HG03432 (cell line): Measurements from ENCODE around the gene PAK5.
A peak's percentile ranks its signal among the peaks of the same experiment; 100 is the strongest.
"Not testable (repeated sequence)": the region's sequence is repeated elsewhere in the genome, so short reads cannot be mapped to it uniquely, and the experiment has no call there.

ENCODE experiments used
- ATAC-seq: cut with Tn5 transposase; IDR thresholded peaks from one replicate; pipeline ENCODE4 v1.9.1; 2021; ENCODE audit warnings: mild to moderate bottlenecking, moderate library complexity; ENCODE audit not compliant: unreplicated experiment

The PAK5 gene

GRCh38 chr20:9686455-9686854, 152.4 kb downstream of the PAK5 start:
- no peak for ATAC-seq

DNA sequence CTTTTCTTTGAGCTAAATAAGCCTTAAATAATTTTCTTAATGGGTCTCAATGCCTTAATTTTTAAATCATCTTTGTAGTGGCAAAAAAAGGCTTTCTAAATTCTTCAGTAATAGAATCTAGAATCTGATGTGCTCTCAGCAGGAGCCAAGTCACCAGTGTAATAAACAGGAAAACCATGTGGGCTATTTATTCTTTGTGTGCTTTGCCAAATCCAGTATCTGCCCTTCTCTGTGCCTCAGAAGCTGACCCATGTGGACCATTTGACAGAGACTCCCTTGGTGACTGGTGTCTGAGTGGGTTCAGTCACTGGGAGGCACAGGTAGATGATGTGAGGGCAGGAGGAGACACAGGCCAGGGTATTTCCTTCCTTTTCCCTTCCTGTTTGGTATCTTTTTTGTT, 152.9 kb downstream of the PAK5 start:
- no peak for ATAC-seq

GRCh38 chr20:9685011-9685410, 153.9 kb downstream of the PAK5 start:
- no peak for ATAC-seq

GRCh38 chr20:9677100-9677623, 161.7 kb downstream of the PAK5 start:
- no peak for ATAC-seq

DNA sequence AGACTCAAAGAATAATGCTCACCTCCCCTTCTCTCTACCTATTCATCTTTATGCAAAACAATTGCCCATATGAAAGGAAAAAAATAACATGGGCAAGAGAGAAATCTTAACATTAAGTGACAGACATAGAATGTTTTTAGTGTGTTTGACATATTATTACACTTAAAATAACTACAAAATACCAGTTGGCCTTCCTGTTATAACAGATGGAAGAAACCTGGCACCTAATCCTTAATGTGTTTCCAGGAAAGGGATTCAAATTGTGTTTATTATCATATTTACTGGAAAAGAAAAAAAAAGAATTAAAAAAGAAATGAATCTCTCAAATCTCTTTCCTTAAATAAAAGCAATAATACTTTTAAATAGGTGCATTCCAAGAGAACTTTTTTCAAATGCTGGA, 165.9 kb downstream of the PAK5 start:
- ATAC-seq: no peak

DNA sequence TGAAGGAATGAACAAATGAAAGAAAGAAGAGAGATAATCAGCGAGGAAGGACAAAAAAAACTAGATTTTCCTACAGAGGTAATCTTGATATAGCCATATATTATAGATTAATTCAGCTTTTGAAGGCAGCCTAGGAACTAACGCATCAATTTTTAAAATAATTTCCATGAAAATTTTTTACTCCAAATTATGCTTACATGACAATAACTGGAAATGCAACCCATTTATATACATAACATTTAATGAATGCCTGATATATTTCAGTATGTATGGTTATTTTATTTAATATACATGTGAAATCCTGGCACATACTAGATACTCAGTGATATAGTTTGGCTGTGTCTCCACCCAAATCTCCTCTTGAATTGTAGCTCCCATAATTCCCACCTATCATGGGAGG, 166.8 kb downstream of the PAK5 start:
- ATAC-seq: no peak

GRCh38 chr20:9668381-9668780, 170.5 kb downstream of the PAK5 start:
- ATAC-seq: no peak

DNA sequence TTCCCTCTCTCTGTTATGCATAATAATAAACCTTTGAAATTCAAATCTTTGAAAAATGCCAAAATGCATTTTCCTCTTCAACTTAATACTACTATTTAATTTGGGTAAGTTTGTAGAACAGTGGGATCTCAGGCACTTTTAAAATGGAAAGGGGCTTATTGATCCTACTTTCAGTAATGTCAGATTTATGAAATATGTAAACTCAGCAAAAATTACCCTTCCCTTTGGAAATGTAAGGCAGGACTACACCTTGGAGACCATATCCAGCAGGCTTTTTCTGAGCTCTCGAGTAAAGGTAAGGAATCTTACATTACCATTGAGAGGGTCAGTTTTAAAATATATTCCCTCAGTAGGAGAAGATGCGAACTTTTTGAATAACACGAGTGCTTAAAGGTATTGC, 175.5 kb downstream of the PAK5 start:
- no peak for ATAC-seq

DNA sequence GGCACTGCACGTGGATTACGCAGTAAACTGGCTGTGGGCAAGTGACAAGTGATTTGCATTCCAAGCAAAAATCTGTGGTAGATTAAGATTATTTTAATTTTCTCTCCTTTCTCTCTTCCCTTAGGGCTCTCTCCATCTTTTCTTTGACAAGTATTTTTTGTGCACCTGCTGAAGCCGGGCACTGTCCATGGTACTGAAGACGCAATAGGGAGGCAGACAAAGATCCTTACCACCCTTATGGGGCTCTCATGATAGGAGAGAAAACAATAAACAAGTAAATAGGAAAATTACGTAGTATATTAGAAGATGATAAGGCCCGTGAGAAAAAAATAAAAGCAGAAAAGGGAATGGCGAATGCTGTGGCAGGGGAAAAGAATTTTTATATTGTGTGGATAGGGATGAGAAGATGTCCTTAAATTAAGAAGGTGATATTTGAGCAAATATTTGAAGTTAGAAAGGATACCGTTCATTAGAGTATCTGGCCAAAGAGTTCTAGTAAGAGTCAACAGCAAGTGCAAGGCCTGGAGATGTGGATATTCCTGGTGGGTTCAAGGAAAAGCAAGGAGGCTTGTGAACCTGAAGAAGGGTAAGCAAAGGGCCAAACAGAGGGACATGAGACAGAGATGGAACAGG, 178.5 kb downstream of the PAK5 start:
- no peak for ATAC-seq

DNA sequence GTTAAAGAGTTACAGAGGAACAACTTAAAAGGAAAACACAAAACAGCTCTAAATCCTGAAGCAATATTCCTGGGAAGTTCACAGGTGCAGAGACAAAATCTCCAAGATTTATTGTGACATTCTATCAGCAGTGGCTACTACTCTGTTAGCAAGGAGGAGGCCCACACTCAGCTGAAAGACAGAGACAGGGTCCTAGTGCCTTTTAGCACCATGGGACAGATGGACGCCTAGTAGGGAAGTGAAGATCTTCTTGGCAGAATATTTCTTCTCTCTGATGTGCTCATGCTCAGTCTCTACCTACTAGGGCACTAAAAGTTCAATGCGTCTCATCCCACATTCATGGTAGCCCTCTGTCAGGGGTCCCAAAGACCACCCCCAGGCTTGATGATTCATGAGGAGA, 191.1 kb downstream of the PAK5 start:
- no peak for ATAC-seq

- ATAC-seq: no peak
These were observed 192.5 kb downstream of the PAK5 start for GRCh38 chr20:9646375-9646774.

- ATAC-seq: no peak
These were observed 196.0 kb downstream of the PAK5 start for GRCh38 chr20:9642882-9643281.

DNA sequence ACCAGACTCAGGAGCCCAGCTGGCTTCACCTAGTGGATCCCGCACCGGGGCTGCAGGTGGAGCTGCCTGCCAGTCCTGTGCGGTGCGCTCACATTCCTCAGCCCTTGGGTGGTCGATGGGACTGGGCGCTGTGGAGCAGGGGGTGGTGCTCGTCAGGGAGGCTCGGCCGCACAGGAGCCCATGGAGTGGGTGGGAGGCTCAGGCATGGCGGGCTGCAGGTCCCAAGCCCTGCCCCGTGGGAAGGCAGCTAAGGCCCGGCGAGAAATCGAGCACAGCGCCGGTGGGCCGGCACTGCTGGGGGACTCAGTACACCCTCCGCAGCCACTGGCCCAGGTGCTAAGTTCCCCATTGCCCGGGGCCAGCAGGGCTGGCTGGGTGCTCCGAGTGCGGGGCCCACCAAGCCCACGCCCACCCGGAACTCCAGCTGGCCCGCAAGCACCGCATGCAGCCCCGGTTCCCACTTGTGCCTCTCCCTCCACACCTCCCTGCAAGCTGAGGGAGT, 197.3 kb downstream of the PAK5 start:
- ATAC-seq: not testable (repeated sequence)

DNA sequence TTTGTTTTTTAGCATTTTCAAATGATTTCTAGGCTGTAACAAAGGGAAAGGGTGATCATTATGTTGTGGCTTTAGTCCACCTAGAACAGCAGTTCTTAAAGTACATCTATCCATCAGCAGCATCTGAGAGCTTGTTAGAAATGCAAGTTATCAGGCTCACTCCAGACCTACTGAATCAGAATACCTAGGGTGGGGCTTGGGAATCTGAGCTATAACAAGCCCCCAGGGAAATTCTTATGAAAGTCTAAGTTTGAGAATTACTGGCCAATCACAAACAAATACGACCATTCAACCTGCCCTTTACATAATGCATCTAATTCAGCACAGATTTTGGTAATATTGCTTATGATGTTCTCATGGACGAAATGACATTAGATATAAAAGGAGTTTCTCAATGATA, 201.0 kb downstream of the PAK5 start:
- ATAC-seq: no peak

DNA sequence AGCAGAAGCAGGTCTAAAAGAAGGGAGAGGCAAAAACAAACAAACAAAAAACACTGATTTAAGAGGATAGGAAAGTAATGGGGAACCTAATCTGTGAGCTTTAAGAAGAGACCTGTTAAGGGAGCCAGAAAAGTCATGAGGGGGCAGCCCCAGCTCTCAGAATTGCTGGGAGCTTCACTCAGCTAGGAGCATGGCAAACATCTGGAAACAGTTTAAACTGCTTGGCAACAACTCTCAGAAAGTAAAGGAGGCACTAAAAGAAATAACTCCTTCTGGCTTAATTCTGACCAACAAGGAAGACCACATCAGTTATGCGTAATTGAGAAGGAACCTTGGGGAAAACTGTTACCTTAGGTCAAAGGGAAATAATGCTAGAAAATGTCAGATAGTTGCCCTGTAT, 203.1 kb downstream of the PAK5 start:
- ATAC-seq: no peak

- no peak for ATAC-seq
These were observed 204.5 kb downstream of the PAK5 start for GRCh38 chr20:9634327-9634726.

- no peak for ATAC-seq
These were observed 205.9 kb downstream of the PAK5 start for GRCh38 chr20:9632991-9633390.

DNA sequence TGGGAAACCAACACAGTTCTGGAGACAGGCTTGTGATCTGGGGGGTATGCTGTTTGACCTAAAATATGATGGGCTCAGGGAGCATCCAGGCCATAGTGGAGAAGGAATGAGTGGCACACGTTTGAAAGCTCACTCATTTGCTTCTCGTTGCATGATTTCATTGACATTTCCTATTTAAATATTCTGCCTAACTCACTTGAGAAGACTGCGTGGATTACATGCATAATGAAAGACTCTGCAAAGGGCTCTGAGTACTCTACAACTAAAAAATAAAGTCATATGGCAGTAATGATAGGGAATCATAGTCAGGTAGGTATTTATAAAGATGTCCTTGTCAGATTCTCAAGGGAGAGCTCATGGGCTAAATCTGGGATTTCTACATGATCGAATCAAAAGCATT, 206.6 kb downstream of the PAK5 start:
- no peak for ATAC-seq

DNA sequence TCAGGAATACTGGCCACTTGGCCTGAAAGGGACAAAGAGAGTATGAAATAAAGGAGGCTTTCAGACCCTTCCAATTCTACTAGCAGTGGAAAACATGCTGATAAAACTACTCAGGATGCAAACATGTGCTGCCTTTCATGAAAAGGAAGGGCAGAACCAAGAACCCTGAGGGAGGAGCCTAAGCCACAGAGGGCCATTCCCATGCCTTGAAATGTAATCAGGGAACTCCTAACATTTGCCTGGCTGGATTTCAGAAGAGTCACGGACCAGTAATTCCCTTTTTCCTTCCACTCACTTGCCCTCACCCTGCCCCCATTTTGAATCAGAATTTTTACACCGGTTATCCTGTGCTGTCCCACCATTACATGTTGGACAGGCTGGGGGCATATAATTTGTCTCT, 208.3 kb downstream of the PAK5 start:
- no peak for ATAC-seq

DNA sequence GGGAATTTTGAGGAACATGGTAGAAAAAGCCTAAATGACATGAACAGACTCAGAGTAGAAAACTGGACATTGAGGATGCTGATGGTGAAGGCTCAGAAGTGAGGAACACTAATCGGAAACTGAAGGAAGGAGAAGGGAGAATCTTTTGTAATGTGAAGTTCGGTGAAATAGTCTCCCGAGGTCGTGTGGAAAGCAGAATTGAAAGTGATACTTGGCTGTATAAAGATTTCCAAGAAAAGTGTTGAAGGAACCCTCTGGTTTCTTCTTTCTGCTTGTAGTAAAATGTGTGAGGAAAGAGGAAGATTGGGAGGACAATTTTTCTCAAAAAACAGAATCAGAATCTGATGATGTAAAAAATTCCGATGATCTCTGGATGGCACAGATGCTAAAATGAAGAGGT, 209.0 kb downstream of the PAK5 start:
- ATAC-seq: no peak

- ATAC-seq: no peak
These were observed 210.3 kb downstream of the PAK5 start for GRCh38 chr20:9628589-9628988.

GRCh38 chr20:9628141-9628540, 210.7 kb downstream of the PAK5 start:
- no peak for ATAC-seq

GRCh38 chr20:9627219-9627618, 211.7 kb downstream of the PAK5 start:
- peak; percentile 69 for ATAC-seq
